Erythroblast (primary cell): ENCODE measurements around the gene REEP6.

Experiments
- GATA1 ChIP-seq: IDR thresholded peaks from 2 replicates; pipeline ENCODE4 v1.6.1; 2011; ENCODE audit warnings: low read depth, mild to moderate bottlenecking, control low read depth, low read length, moderate library complexity
- POLR2A ChIP-seq: IDR thresholded peaks from 2 replicates; pipeline ENCODE4 v1.6.1; 2011; ENCODE audit warnings: mild to moderate bottlenecking, low read length

GRCh38 chr19:1520203-1520780, 29.3 kb downstream of the REEP6 start:
- TF ChIP-seq POLR2A (no peak), GATA1 (no peak)
